DOHH2 (cell line): ENCODE results near the gene PNRC1.

Experiments used
- EZH2phosphoT487 ChIP-seq: fragments of 200-600 bp; sonication (generic); IDR thresholded peaks from 2 replicates; pipeline ENCODE4 v1.6.1; 2017; ENCODE audit warnings: borderline replicate concordance, mild to moderate bottlenecking, antibody characterized with exemption, low read length, moderate library complexity, mixed read lengths
- TF ChIP-seq, protein P1 (sequence below): fragments of 200-600 bp; sonication (generic); IDR thresholded peaks from one replicate; pipeline ENCODE4 v1.5.1; 2014; ENCODE audit warnings: antibody characterized with exemption, mild to moderate bottlenecking, low read depth, low read length; ENCODE audit not compliant: poor library complexity, severe bottlenecking

DNA sequence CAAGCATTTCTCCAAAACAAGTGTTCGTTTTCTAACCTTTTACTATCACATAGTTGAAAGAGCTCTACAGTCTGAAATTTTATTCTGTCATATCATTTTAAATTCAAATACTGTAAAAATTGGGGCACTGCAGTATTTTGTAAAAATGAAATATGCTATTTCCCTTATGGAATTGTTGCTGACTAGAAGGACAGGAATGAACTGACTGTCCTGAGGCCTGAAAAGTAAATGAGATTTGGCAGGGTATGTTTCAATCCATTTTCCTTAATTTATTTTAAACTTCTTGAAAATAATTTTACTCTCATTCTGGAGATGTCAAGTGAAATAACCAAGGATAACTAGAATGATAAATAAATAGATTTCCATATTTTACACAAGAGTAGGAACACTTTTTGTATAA is 11.9 kb upstream of the PNRC1 start:
- TF ChIP-seq, protein P1, sequence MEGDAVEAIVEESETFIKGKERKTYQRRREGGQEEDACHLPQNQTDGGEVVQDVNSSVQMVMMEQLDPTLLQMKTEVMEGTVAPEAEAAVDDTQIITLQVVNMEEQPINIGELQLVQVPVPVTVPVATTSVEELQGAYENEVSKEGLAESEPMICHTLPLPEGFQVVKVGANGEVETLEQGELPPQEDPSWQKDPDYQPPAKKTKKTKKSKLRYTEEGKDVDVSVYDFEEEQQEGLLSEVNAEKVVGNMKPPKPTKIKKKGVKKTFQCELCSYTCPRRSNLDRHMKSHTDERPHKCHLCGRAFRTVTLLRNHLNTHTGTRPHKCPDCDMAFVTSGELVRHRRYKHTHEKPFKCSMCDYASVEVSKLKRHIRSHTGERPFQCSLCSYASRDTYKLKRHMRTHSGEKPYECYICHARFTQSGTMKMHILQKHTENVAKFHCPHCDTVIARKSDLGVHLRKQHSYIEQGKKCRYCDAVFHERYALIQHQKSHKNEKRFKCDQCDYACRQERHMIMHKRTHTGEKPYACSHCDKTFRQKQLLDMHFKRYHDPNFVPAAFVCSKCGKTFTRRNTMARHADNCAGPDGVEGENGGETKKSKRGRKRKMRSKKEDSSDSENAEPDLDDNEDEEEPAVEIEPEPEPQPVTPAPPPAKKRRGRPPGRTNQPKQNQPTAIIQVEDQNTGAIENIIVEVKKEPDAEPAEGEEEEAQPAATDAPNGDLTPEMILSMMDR: no peak
- TF ChIP-seq EZH2phosphoT487: no peak
